DMS153 (cell line): ENCODE measurements around the gene PTPRD.

Source experiments
- DNase-seq: peaks from one replicate; lab custom pipeline; 2025; lab: John Stamatoyannopoulos, UW

Gene PTPRD

DNA sequence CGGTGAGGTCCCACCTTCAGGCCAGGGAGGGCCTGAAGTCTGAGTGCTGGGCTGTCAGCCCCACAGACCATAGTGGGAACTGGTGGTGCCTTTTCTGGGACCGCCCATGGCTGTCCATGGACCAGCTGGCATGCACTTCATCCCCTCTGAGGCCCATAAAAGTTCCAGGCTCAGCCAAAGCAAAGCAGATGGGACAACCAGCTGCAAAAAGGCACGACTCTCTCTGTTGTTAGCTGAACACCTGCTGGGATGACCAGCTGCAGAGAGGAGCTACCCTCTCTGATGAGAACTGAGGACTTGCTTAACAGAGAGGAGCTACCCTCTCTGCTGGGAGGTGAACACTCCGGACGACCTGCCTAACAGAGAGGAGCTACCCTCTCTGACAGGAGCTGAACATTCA is 1968.9 kb downstream of the PTPRD start:
- no peak for DNase-seq

DNA sequence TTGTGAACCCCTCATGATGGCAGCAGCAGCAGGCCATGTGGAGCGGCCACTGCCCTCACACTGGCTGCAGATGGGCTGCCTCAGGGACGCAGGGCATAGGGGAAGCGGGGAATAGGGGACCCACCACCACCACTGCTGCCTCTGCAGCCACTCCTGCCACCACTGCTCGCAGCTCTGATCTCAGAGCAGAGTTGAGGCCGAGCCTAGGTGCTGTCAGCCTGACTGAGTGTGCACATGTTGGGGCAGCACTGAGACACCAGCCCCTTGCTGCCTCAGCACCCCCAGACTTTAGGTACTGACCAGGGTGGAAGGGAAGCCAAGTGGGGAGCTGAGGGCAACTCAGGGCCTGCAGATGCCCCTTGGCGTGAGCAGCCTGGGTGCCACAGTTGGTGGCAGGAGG is 1969.3 kb downstream of the PTPRD start:
- DNase-seq = no peak

DNA sequence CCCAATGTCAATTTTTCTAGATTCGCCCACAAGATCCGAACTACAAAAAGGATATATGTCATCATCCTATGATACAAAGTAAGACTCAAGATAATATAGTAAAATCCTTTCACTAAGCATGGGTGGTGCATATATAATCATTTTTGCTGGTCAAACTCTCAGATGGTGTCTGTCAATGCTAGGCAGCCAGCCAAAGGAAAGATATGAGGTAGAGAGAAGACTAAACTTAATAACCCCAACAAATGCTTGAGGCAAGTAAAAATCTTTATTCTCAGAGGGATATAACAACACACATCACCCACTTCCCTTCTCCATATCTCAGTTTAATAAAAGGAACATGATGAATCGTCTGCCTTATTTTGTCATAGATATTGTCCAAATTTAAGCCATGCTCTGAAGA is 1972.0 kb downstream of the PTPRD start:
- DNase-seq = no peak

DNA sequence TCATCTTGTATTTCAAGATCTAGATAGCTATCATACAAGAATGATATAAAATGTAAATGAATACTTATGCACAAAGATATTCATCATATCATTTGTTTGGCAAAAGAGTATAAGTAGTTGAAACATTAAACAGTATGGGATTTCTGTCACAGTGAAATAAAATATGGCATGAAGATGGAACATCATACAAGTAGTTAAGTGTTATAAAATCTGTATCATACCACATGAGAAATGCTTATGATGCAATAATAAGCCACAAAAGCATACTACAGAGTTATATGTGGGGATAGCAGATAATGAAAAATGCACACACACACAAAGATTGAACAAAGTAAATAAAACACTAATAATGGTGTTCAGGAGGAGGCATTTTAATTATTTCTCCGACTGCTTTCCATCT is 1975.2 kb downstream of the PTPRD start:
- DNase-seq = no peak

DNA sequence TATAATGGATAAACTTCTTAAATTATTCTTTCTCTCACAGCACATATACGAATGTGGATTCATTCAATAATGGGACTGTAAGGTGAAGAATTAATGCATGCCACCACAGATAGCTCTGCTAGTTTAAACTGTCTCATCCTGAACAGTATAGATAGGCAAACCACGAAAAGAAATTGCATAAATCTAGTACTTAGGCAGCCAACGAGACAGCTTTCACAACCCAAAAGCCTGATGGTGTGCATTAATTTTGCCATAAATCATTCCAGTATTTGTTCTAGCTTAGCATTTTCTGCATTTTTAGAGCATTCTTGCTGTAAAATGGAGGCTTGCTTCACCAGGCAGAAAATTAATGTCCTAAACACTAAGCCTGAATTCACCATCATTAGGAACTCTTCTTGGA is 1979.0 kb downstream of the PTPRD start:
- DNase-seq = no peak

DNA sequence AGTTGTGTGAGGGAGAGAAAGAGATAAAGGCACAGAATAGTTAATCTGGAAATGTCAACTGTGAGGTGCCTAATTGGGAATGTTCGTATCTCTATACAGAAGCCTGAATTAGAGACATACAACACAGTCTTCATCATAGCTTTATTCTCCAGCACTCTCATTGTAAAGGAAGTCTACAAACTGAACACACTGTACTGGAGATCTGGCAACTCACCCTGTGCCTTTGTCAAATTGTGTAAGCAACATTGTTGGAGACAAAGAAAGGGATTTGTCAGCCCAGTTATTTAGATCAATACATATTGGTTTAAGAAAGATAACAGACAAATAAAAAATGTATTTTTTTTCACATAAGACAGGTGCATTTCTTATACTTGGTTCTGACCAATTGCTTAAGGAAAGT is 1980.3 kb downstream of the PTPRD start:
- DNase-seq = no peak

DNA sequence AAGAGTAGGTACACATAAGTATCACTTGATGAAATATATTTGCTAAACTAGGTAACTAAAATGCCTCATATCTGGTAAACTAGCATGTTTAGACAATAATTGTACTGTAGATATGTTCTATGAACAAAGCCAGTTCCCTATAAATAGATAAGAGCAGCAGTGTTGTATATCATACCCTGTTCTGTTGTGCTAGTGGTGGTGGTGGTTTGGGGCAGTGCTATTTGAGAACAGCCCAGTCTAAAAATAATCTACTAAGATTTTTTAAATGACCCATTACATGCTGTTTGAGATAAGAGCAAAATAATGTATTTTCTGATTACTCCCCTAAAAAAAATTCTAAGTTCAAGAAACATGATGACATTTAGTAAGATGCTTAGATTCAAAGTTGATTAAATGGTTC is 1984.0 kb downstream of the PTPRD start:
- DNase-seq = no peak

DNA sequence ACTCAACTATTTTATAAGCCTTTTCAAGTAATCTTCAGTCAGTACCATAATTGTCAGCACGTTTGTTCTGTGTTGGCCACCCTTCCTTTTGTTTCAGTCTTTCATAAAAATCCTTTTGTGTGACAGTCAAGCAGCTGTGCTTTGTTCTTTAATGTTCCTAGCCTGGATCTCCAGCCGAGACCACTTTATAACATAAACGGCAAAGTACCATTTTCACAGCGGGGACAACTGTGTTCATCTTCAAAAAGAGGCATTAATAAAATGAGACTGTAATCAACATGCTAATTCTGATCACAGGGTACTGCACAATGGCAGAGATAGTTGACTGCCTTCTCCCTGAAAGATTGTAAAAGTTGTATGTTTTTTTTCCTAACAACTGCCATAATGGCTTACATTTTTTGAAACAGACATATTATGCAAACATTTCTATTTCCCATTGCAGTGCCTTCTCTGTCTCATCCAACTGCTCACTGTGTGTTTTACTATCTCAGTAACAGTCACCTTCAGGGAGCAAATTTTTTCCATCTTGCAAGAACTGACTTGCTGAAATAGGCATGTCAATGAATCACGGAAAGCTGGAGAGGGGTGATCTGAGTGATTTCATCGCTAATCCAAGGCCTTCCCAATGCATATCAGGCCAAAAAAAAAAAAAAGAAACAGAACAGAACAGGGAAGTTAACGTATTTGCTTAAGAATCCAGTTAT is 1984.7 kb downstream of the PTPRD start:
- DNase-seq = no peak

DNA sequence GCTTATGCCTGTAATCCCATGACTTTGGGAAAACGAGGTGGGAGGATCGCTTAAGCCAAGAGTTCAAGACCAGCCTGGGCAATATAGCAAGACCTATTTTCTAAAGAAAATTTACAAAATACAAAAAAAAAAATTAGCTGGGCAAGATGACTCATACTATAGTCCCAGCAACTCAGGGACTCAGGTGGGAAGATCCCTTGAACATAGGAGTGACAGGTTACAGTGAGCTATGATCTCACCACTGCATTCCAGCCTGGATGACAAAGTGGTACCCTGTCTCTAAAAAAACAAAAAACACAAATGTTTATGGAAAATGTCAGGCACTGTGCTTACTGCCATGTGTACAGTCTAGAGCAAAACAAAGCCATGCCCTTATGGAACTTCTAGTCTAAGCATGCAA is 1989.9 kb downstream of the PTPRD start:
- no peak for DNase-seq

DNA sequence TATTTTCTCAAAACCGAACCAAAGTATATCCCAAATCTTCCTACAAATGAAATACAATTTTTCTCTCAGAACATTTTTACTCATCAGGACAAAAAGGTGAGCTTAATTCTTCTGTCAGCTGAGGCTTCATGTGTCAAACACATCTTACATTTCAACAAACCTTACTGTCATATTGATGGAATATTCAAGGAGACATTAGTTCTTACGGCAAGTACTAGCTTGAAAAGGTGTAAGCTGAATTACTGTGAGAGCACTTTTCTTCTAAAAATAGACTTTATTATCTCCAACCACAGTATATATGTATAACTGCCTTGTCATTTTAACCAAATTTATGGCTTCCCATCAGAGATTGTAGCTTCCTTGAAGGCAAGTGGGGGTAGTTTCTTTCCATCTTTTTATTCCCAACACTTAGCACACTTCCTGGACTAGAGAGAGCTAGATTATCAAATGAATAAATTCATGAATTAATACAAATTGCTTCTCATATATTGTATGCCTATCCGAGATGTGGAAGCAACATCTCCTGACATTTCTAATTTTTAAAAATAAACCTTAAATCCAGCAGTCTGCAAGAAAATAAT is 1990.5 kb downstream of the PTPRD start:
- DNase-seq = no peak

DNA sequence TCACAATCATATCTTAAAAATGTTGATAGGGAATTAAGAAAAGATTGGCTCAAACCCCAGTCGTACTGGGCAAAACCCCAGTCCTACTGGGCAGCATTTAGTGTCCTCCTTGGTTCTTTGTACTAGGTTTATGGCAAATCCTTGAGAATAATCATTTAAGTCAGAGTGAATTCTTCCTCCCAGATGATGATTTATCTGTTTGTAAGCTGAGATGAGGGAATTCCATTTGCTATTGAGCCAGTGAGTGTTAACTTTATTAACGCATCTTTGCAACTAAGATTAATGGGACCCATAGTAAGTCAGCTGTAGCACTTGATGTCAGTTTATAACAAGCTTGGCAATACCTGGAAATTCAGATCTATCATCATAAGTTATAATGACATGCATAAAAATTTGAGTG is 1991.4 kb downstream of the PTPRD start:
- DNase-seq = no peak

DNA sequence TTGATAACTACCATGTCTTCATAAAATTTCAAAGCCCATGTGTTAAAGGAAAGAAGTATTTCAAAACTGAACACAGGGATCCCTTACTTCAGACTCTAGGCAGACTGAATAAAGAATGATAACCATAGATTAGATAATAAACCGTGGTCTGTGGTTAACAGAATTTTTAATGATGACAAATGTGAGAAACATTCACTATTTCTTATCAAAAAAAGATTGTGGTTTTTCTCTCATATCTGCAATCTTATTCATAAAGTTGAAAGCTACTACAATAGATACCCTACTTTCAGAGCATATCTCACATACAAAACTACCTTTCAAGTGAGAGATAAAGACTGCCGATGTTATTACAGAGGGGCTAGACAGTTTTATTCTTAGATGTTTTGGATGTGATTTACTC is 1996.4 kb downstream of the PTPRD start:
- no peak for DNase-seq

DNA sequence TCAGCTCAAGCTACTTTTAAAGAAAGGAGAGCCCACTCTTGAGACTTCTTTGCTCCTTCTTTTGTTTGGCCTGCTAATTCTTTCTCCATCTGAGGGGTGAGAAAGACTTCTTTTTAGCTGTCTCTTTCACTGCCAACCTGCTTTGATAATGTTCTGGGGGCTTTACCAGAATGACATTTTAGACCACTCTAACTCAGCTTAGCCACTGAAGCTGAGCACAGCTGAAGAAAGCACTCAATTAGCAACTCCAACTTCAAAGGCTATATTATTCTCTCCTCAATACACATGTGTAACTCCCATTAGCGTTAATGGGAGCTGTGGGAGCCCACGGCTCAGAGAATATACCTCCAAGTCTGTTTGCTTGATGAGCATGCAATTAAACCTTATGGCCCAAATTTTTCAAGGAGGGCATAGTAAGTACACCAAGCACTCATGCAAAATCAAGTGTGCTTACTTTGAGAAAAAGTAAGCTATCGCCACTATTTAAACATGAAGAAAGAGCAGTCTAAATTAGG is 1997.8 kb downstream of the PTPRD start:
- DNase-seq = no peak

DNA sequence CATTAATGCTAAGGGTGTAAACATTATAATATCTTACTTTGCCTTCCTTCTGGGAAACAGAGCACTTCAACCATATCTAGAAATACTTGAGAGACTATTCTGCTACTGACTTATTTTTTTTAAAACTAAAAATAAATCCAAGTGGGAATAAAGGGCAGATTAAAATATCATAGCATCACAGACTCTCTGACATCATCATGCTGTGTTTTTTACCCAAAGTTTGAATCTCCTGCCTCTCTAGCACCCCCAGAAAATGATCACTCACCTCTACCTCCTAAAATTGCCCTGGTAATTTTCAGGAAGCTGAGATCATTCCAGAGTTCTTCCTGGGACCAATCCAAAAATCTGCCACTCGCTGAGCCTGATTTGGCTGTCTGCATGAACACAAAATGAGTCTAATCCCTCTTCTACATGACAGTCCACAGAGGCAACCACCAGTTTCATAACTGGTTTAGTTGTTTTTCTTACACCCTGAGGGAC is 1999.4 kb downstream of the PTPRD start:
- no peak for DNase-seq

DNA sequence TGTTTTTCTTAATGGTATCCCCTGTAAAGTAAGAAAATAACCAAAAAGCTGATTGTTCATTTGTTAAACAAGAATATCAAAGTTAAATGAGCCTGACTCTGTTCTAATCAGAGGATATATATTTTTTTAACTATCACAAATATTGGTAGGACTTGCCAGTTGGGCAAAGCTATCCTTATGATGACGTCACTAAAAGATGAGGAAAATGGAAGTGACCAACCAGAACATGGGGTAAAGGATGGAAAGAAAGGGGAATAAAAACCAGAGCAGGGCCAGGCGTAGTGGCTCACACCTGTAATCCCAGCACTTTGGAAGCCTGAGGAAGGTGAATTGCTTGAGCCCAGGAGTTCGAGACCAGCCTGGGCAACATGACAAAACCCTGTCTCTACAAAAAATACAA is 2001.6 kb downstream of the PTPRD start:
- no peak for DNase-seq

DNA sequence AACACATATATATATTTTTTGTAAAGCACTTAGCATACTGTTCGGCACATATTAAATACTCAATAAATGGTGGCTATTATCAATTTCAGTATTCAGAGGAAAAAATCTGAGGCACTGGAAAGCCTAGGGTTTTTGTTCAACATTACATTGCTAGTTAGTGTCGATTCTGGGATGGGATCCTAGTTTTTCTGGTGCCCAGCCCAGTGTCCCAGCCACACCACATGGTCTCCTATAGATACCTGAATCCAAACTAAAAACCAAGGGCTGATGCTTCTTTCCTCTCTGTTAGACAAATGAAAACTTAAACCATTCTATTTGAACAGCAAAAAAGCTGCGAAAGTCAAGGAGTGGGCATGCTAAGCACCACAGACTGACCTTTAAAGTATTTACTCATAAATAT is 2002.5 kb downstream of the PTPRD start:
- no peak for DNase-seq

DNA sequence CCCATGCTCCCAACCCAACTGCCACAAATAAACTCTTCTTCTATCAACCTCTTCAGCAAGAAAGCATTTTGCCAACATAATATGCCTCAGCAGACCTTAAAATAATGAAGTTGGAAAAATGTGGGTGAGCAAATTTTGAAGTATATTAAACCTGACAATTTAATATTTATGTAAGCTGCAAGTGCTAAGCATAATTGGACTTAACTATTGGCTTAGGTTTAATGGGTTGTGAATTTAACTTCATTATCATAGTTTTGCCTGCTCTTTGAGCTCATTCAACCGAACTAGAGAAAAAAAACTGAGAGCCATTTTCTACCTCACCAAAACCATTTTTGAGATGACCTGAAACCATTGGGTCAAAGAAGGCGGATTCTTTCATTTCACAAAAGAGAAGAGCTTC is 2007.7 kb downstream of the PTPRD start:
- no peak for DNase-seq

DNA sequence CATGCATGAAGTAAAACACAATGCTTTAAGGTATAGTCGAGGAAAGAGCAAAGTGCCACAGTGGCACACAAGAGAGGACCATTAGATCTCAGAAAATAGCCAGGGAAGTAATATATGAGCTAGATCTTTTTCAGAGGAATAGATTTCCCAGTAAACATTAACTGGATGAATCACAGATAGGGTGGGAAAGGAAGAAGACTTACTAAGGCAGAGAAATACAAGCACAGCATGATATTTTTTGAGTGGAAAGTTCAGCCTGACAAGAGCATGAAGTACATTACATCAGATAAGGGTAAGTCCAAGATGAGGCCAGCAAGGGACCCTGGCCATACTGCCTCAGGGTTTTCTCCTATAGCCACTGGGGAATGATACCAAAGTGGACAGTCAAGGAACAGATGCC is 2008.6 kb downstream of the PTPRD start:
- DNase-seq = no peak

DNA sequence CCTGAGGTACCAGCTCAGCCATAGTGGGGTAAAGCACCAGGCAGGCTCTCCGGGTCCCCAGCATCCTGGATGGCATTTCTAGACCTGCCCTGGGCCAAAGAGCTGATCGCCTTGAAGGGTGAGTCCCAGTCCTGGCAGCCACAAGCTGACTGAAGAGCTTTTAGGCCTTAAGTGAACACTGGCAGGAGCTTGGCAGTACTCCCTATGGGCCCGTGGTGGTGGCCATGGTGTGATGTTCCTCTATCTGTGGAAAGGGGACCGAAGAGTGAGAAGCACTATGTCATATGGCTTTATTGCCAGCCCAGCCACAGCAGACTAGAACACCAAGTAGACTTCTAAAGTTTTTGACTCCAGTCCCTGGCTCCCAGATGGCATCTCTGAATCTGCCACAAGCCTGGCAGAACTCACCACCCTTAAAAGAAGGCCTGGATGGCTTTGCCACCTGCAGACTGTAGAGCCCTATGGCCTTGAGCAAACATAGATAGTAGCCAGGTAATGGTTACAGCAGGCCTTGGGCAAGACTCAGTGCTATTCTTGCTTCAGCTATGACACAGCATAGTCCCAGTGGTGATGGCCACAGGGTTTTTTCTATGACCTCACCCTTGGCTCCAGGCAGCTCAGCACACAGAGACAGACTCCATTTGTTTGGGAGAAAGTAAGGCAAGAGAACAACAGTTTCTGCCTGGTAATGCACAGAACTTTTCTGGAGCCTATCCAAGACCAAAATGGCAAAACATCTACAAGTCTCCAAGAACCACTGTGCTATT is 2011.7 kb downstream of the PTPRD start:
- no peak for DNase-seq

DNA sequence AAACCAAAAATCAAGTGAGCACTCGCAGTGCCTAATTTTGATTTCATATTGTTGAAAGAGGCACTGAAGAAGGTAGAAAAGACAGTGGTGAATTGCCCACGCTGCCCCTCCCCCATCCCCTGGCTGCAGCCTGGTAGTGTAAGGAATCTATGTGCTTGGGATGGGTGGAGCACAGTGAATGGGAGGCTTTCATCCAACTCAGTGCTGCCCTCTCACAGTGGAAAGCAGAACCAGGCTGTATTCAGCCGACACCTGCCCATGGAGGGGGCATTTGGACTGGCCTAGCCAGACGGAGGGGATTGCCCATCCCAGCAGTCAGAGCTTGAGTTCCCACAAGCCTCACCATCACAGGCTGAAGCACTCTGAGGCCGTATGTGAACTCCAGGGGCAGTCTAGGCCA is 2012.9 kb downstream of the PTPRD start:
- DNase-seq = no peak

DNA sequence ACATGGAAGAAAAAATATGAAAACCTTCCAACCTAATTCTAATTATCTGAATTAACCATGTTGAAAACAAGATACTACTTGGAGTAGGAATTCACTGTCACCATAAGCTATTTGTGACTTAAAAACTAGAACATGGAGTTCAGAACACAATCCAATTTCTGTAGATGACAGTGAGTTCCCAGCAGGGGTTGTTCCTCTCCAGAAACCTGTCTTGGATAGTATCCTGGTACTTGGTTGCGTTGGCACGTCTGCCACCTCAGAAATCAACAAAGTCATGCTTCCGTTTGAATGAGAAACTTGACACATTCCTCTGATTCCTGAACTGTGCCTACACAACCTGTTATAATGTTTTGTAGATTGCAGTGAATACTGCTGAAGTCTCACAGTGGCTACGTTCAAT is 2023.3 kb downstream of the PTPRD start:
- no peak for DNase-seq

DNA sequence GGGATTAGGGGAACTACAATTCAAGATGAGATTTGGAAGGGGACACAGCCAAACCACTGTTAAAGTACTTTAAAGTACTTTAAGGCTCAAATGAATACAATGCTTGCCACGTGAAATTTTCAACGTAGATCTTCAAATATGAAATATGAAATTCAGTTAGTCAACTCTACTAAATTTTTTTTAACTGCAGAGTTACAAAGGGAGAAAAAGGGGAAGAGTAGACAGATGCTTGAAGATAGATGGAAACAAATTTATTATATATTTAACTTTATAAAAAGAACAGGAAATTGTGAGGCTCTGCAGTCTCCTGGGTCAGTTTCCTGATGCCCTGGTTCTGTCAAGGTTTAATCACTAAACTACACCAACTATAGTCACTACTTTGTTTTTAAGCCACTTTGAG is 2027.8 kb downstream of the PTPRD start:
- DNase-seq = no peak

DNA sequence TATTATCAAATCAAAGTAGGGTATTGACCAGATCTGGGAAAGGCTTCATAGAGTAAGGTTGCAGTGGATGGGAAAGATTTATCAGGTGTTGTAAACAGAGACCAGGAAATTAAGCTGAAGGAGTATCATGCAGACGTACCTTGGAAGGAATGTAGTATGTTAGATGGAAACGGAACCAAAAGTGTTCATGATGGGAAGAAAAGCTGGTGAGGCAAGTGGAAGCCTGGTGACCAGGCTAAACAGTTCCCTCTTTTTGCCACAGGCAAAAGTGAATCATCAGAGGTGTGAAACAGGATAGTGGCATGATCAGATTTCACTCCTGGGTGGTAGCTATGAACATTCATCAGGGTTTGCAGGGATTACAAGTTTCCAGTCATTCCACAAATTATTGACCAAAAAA is 2033.1 kb downstream of the PTPRD start:
- no peak for DNase-seq
